Measurements from ENCODE around the gene C20orf204.

Gene C20orf204

DNA sequence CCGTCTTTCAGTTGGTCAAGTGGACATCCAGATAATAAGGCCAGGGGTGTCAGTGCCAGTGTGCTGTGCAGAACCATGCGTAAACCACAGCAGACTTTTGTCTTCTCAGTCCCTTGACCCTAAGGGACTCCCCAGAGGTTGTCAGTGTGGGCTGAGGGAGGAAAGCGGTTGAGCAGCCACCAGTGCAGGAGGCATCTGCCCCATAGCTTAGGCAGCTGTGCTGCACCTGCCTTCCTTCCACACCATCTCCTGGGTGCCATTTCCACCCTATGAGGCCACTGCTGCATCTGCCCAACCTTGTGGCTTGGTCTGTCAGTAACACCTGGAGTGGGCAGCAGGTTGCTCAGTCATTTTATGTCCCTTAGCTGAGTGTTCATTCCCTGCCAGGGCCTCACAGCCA, 29.1 kb upstream of the C20orf204 start:
- Histone ChIP-seq H3K36me3 (replicated peaks; ENCODE audit: insufficient read depth, low read length) (peaks cover 18% of the 10 kb centered on the region), H3K79me2 (ENCODE audit: low read length) (peaks cover 18% of the 10 kb centered on the region), H4K20me1 (ENCODE audit: insufficient read depth, low read length) (no peaks in the 10 kb centered on the region), H3K4me3 (ENCODE audit: low read length) (no peak overlapping the region), H3F3A (ENCODE audit: insufficient read depth, low read length) (no peaks in the 10 kb centered on the region), H3K9ac (ENCODE audit: low read length) (no peak overlapping the region), H3K9me2 (replicated peaks; ENCODE audit: insufficient read depth, low read length) (no peaks in the 10 kb centered on the region), H3K4me1 (ENCODE audit: low read length) (no peaks in the 10 kb centered on the region), H3K9me3 (replicated peaks; ENCODE audit: insufficient read depth, low read length) (no peaks in the 10 kb centered on the region), H3K27ac (ENCODE audit: low read length) (no peak overlapping the region), H2AFZ (ENCODE audit: low read length) (no peak overlapping the region), H3K27me3 (replicated peaks; ENCODE audit: insufficient read depth, low read length) (no peaks in the 10 kb centered on the region), H3K4me2 (ENCODE audit: low read depth, low read length) (no peak overlapping the region)
- no peak for DNase-seq
- no peak for TF ChIP-seq EZH2phosphoT487 (IDR thresholded peaks at IDR 0.05; ENCODE audit: low read length)
- TF ChIP-seq EZH2 (optimal IDR thresholded peaks at IDR 0.05; ENCODE audit: low read depth, low read length) = no peak
- TF ChIP-seq, protein P1, sequence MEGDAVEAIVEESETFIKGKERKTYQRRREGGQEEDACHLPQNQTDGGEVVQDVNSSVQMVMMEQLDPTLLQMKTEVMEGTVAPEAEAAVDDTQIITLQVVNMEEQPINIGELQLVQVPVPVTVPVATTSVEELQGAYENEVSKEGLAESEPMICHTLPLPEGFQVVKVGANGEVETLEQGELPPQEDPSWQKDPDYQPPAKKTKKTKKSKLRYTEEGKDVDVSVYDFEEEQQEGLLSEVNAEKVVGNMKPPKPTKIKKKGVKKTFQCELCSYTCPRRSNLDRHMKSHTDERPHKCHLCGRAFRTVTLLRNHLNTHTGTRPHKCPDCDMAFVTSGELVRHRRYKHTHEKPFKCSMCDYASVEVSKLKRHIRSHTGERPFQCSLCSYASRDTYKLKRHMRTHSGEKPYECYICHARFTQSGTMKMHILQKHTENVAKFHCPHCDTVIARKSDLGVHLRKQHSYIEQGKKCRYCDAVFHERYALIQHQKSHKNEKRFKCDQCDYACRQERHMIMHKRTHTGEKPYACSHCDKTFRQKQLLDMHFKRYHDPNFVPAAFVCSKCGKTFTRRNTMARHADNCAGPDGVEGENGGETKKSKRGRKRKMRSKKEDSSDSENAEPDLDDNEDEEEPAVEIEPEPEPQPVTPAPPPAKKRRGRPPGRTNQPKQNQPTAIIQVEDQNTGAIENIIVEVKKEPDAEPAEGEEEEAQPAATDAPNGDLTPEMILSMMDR (IDR thresholded peaks at IDR 0.05; ENCODE audit: low read length) = no peak

GRCh38 chr20:64009811-64010387, 26.1 kb upstream of the C20orf204 start:
- H4K20me1 ChIP-seq (ENCODE audit: insufficient read depth, low read length) = no peaks in the 10 kb centered on the region
- H3K27ac ChIP-seq (ENCODE audit: low read length) = no peak overlapping the region
- H3K4me3 ChIP-seq (ENCODE audit: low read length) = no peak overlapping the region
- no peak overlapping the region for H2AFZ ChIP-seq (ENCODE audit: low read length)
- TF ChIP-seq, protein P1 (IDR thresholded peaks at IDR 0.05; ENCODE audit: low read length) = no peak
- no peak for TF ChIP-seq EZH2 (optimal IDR thresholded peaks at IDR 0.05; ENCODE audit: low read depth, low read length)
- no peaks in the 10 kb centered on the region for H3F3A ChIP-seq (ENCODE audit: insufficient read depth, low read length)
- no peak for DNase-seq
- no peak overlapping the region for H3K4me2 ChIP-seq (ENCODE audit: low read depth, low read length)
- H3K9me2 ChIP-seq (replicated peaks; ENCODE audit: insufficient read depth, low read length) = no peaks in the 10 kb centered on the region
- no peaks in the 10 kb centered on the region for H3K4me1 ChIP-seq (ENCODE audit: low read length)
- H3K36me3 ChIP-seq (replicated peaks; ENCODE audit: insufficient read depth, low read length) = peaks cover 18% of the 10 kb centered on the region
- no peaks in the 10 kb centered on the region for H3K27me3 ChIP-seq (replicated peaks; ENCODE audit: insufficient read depth, low read length)
- no peaks in the 10 kb centered on the region for H3K9me3 ChIP-seq (replicated peaks; ENCODE audit: insufficient read depth, low read length)
- H3K9ac ChIP-seq (ENCODE audit: low read length) = no peak overlapping the region
- H3K79me2 ChIP-seq (ENCODE audit: low read length) = peaks cover 8% of the 10 kb centered on the region

DNA sequence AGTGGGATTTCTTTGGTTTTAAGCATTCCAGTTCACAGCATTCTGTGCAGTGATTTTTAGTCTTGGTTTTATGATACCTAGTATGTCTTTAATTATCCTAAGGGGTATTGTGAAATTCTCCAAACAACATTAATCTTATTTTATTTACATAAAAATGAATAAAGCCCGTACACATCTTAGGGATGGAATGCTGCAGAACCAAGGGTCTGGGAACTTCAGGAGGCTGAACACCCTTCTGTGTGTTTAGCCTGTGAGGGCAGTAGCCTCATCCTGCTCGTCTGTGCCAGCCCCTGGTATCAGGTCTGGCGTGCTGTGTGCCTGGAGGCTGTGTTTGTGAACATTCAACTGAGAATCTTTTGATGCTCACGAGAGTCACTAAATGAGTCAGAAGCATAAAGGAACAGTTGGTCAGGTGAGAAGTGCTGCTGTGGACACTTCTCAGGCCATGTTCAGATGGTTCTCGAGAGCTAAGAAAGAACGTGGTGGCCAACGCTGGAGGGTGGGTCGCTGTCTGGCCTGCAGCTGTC, 25.2 kb upstream of the C20orf204 start:
- no peak overlapping the region for H3K4me3 ChIP-seq (ENCODE audit: low read length)
- no peaks in the 10 kb centered on the region for H3K27me3 ChIP-seq (replicated peaks; ENCODE audit: insufficient read depth, low read length)
- no peaks in the 10 kb centered on the region for H3K9me2 ChIP-seq (replicated peaks; ENCODE audit: insufficient read depth, low read length)
- no peak overlapping the region for H2AFZ ChIP-seq (ENCODE audit: low read length)
- H3K9ac ChIP-seq (ENCODE audit: low read length) = no peak overlapping the region
- no peaks in the 10 kb centered on the region for H3F3A ChIP-seq (ENCODE audit: insufficient read depth, low read length)
- H3K79me2 ChIP-seq (ENCODE audit: low read length) = peaks cover 8% of the 10 kb centered on the region
- TF ChIP-seq, protein P1 (IDR thresholded peaks at IDR 0.05; ENCODE audit: low read length) = no peak
- TF ChIP-seq EZH2 (optimal IDR thresholded peaks at IDR 0.05; ENCODE audit: low read depth, low read length) = no peak
- TF ChIP-seq EZH2phosphoT487 (IDR thresholded peaks at IDR 0.05; ENCODE audit: low read length) = no peak
- H3K36me3 ChIP-seq (replicated peaks; ENCODE audit: insufficient read depth, low read length) = peaks cover 18% of the 10 kb centered on the region
- H3K9me3 ChIP-seq (replicated peaks; ENCODE audit: insufficient read depth, low read length) = no peaks in the 10 kb centered on the region
- H3K27ac ChIP-seq (ENCODE audit: low read length) = no peak overlapping the region
- H3K4me1 ChIP-seq (ENCODE audit: low read length) = no peaks in the 10 kb centered on the region
- H3K4me2 ChIP-seq (ENCODE audit: low read depth, low read length) = no peak overlapping the region
- H4K20me1 ChIP-seq (ENCODE audit: insufficient read depth, low read length) = no peaks in the 10 kb centered on the region
- DNase-seq = no peak

Data from MM.1S (cell line).